ENCODE data around the gene SLC25A47.
A peak's percentile ranks its signal among the peaks of the same experiment; 100 is the strongest.
"Not testable (repeated sequence)": the region's sequence is repeated elsewhere in the genome, so short reads cannot be mapped to it uniquely, and the experiment has no call there.

The SLC25A47 gene

GRCh38 chr14:100299238-100299560, 23.9 kb upstream of the SLC25A47 start:
- DNase-seq: no peak

GRCh38 chr14:100302616-100303015, 20.5 kb upstream of the SLC25A47 start:
- no peak for DNase-seq
- intact Hi-C loops (cut with DNase I): no loop called here

More at GRCh38 chr14:100299238-100299560, 23.9 kb upstream of the SLC25A47 start:
- intact Hi-C loops (cut with DNase I): no loop called here

GRCh38 chr14:100303179-100303578, 20.0 kb upstream of the SLC25A47 start:
- intact Hi-C loops (cut with DNase I): no loop called here
- DNase-seq: peak in 2 of 42 donors; percentile 41 to 67

- intact Hi-C loops (cut with DNase I): no loop called here
Measured at GRCh38 chr14:100303925-100304324, 19.2 kb upstream of the SLC25A47 start.

GRCh38 chr14:100304825-100305323, 18.3 kb upstream of the SLC25A47 start:
- peak in 40 of 42 donors; percentile 37 to 87 (median 67) for DNase-seq
- intact Hi-C loops (cut with DNase I): loop anchor here (5.0 kb wide), 1 partner anchor 63 kb away; no protein-coding TSS in a partner anchor

More at GRCh38 chr14:100303925-100304324, 19.2 kb upstream of the SLC25A47 start:
- no peak for DNase-seq

GRCh38 chr14:100305324-100306100, 17.6 kb upstream of the SLC25A47 start:
- intact Hi-C loops (cut with DNase I): loop anchor here (5.0 kb wide), 1 partner anchor 63 kb away; no protein-coding TSS in a partner anchor
- peak in 31 of 42 donors; percentile 17 to 70 (median 42) for DNase-seq

- peak; percentile 76 to 96 (median 93) for DNase-seq
- intact Hi-C loops (cut with DNase I): loop anchor here (5.0 kb wide), 1 partner anchor 64 kb away; no protein-coding TSS in a partner anchor
Measured at GRCh38 chr14:100306101-100306997, 16.8 kb upstream of the SLC25A47 start, which contains the start of gene SLC25A29. Gene SLC25A29, minus strand, starts transcription at chr14:100306444. Its CDS starts 212 bp downstream, at chr14:100306232.

GRCh38 chr14:100306998-100307765, 16.0 kb upstream of the SLC25A47 start:
- intact Hi-C loops (cut with DNase I): loop anchor here (5.0 kb wide), 1 partner anchor 65 kb away; no protein-coding TSS in a partner anchor
- DNase-seq: peak in 18 of 42 donors; percentile 18 to 61 (median 38)

- intact Hi-C loops (cut with DNase I): loop anchor here (5.0 kb wide), 1 partner anchor 66 kb away; no protein-coding TSS in a partner anchor
Measured at GRCh38 chr14:100307766-100308426, 15.2 kb upstream of the SLC25A47 start.

GRCh38 chr14:100308427-100308792, 14.7 kb upstream of the SLC25A47 start:
- not testable (repeated sequence) for DNase-seq
- intact Hi-C loops (cut with DNase I): loop anchor here (5.0 kb wide), 1 partner anchor 66 kb away; no protein-coding TSS in a partner anchor

More at GRCh38 chr14:100307766-100308426, 15.2 kb upstream of the SLC25A47 start:
- peak in 2 of 42 donors; percentile 30 to 42 for DNase-seq

GRCh38 chr14:100309028-100309737, 14.0 kb upstream of the SLC25A47 start:
- intact Hi-C loops (cut with DNase I): loop anchor here (5.0 kb wide), 1 partner anchor 67 kb away; no protein-coding TSS in a partner anchor

GRCh38 chr14:100312110-100312876, 10.8 kb upstream of the SLC25A47 start:
- DNase-seq; intact Hi-C loops (cut with DNase I): not testable (repeated sequence)

More at GRCh38 chr14:100309028-100309737, 14.0 kb upstream of the SLC25A47 start:
- DNase-seq: no peak

- intact Hi-C loops (cut with DNase I): no loop called here
- DNase-seq: no peak
Measured at GRCh38 chr14:100312877-100313400, 10.2 kb upstream of the SLC25A47 start.

- DNase-seq: no peak
- intact Hi-C loops (cut with DNase I): no loop called here
Measured at GRCh38 chr14:100313464-100314230, 9.5 kb upstream of the SLC25A47 start.

GRCh38 chr14:100314724-100315123, 8.4 kb upstream of the SLC25A47 start:
- intact Hi-C loops (cut with DNase I): no loop called here

More at GRCh38 chr14:100314724-100315123, 8.4 kb upstream of the SLC25A47 start:
- no peak for DNase-seq

All from head of caudate nucleus (tissue), 42 donors.